Measurements from ENCODE around the gene TRAP1.

Gene TRAP1

GRCh38 chr16:3734084-3734757, 16.9 kb upstream of the TRAP1 start:
- Histone ChIP-seq H3K4me1 (ENCODE audit: control insufficient read depth, insufficient read depth, low read length) (no peaks in the 10 kb centered on the region), H3K9me3 (ENCODE audit: control insufficient read depth, low read length) (no peaks in the 10 kb centered on the region), H3K36me3 (ENCODE audit: control insufficient read depth, insufficient read depth, low read length) (peaks cover 14% of the 10 kb centered on the region), H3K9ac (ENCODE audit: low read length) (no peak overlapping the region), H3K27me3 (ENCODE audit: control insufficient read depth, insufficient read depth, low read length) (no peaks in the 10 kb centered on the region), H3K4me3 (ENCODE audit: low read length) (no peak overlapping the region)

DNA sequence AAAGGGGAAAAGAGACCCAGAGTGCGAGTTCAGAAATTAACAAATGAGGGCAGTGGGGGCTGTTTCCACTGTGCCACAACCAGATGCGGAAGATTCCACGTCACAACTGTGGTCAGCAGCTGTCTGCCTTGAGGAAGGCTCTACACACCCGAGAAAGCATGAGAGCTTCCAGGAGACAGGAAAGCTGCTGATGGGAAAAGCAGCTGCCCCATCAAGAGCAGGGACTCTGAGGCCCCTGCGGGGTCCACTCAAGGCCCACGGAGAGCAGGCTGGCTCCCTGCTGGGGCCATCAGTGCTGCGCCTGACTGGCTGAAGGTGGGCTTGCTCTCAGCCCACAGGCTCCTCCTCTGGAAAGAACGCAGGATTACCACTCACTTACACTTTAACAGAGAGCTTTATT, 14.8 kb upstream of the TRAP1 start:
- Histone ChIP-seq H3K9me3 (ENCODE audit: control insufficient read depth, low read length) (no peaks in the 10 kb centered on the region), H3K9ac (ENCODE audit: low read length) (no peak overlapping the region), H3K27me3 (ENCODE audit: control insufficient read depth, insufficient read depth, low read length) (no peaks in the 10 kb centered on the region), H3K4me3 (ENCODE audit: low read length) (no peak overlapping the region), H3K4me1 (ENCODE audit: control insufficient read depth, insufficient read depth, low read length) (no peaks in the 10 kb centered on the region), H3K36me3 (ENCODE audit: control insufficient read depth, insufficient read depth, low read length) (peaks cover 20% of the 10 kb centered on the region)

- no peaks in the 10 kb centered on the region for H3K27me3 ChIP-seq (ENCODE audit: control insufficient read depth, insufficient read depth, low read length)
- H3K4me3 ChIP-seq (ENCODE audit: low read length) = no peak overlapping the region
- H3K9ac ChIP-seq (ENCODE audit: low read length) = no peak overlapping the region
- H3K4me1 ChIP-seq (ENCODE audit: control insufficient read depth, insufficient read depth, low read length) = no peaks in the 10 kb centered on the region
- H3K36me3 ChIP-seq (ENCODE audit: control insufficient read depth, insufficient read depth, low read length) = peaks cover 20% of the 10 kb centered on the region
- no peaks in the 10 kb centered on the region for H3K9me3 ChIP-seq (ENCODE audit: control insufficient read depth, low read length)
Observed at GRCh38 chr16:3731126-3731935, 14.0 kb upstream of the TRAP1 start.

- Histone ChIP-seq H3K4me1 (ENCODE audit: control insufficient read depth, insufficient read depth, low read length) (no peaks in the 10 kb centered on the region), H3K9ac (ENCODE audit: low read length) (no peak overlapping the region), H3K36me3 (ENCODE audit: control insufficient read depth, insufficient read depth, low read length) (peaks cover 13% of the 10 kb centered on the region), H3K9me3 (ENCODE audit: control insufficient read depth, low read length) (no peaks in the 10 kb centered on the region), H3K4me3 (ENCODE audit: low read length) (no peak overlapping the region), H3K27me3 (ENCODE audit: control insufficient read depth, insufficient read depth, low read length) (no peaks in the 10 kb centered on the region)
Observed at GRCh38 chr16:3730161-3731125, 13.1 kb upstream of the TRAP1 start.

DNA sequence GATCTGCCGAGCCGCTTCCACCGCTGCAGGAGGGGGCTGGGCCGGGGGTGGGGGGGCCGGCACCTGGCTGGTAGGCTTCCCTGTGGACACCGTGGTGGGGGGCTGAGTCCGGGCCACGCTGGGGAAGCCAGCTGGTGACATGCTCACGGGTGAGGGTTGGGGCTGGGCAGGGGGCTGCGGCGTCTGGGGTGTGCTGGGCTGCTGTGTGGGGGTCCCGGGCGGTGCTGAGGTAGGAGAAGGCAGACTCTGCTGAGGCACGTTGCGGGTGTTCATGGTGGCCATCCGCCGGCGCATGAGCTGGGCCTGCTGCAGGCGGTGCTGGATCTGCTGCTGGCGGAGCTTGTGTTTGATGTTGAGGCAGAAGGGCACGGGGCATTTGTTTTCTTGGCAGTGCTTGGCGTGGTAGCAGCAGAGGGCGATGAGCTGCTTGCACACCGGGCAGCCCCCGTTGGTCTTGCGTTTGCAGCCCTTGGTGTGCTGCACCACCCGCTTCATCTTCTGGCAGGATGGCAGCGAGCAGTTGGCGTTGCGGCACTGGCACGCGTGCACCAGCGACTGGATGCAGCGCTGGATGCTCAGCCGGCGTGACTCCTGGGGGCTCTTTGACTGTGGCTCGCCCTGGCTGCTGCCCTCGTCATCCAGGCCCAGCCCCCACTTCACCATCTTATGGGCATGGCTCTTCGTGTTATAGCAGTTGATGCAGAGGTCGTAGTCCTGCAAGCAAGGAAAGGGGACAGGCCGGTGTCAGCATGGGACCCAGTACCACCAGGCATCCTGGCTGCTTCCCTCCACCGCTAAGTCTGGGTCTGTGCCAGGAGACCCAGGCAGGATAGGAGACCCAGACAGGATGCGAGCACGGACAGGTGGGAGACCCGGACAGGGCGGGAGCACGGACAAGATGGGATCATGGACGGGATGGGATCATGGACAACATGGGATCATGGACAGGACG, 12.1 kb upstream of the TRAP1 start:
- Histone ChIP-seq H3K9ac (ENCODE audit: low read length) (no peak overlapping the region), H3K4me1 (ENCODE audit: control insufficient read depth, insufficient read depth, low read length) (no peaks in the 10 kb centered on the region), H3K36me3 (ENCODE audit: control insufficient read depth, insufficient read depth, low read length) (peaks cover 7% of the 10 kb centered on the region), H3K4me3 (ENCODE audit: low read length) (no peak overlapping the region), H3K27me3 (ENCODE audit: control insufficient read depth, insufficient read depth, low read length) (no peaks in the 10 kb centered on the region), H3K9me3 (ENCODE audit: control insufficient read depth, low read length) (no peaks in the 10 kb centered on the region)

- Histone ChIP-seq H3K27me3 (ENCODE audit: control insufficient read depth, insufficient read depth, low read length) (no peaks in the 10 kb centered on the region), H3K9ac (ENCODE audit: low read length) (no peak overlapping the region), H3K4me3 (ENCODE audit: low read length) (no peak overlapping the region), H3K36me3 (ENCODE audit: control insufficient read depth, insufficient read depth, low read length) (peaks cover 7% of the 10 kb centered on the region), H3K4me1 (ENCODE audit: control insufficient read depth, insufficient read depth, low read length) (no peaks in the 10 kb centered on the region), H3K9me3 (ENCODE audit: control insufficient read depth, low read length) (no peaks in the 10 kb centered on the region)
Observed at GRCh38 chr16:3728424-3729160, 11.3 kb upstream of the TRAP1 start.

- H3K4me3 ChIP-seq (ENCODE audit: low read length) = no peak overlapping the region
- H3K36me3 ChIP-seq (ENCODE audit: control insufficient read depth, insufficient read depth, low read length) = peaks cover 7% of the 10 kb centered on the region
- no peaks in the 10 kb centered on the region for H3K27me3 ChIP-seq (ENCODE audit: control insufficient read depth, insufficient read depth, low read length)
- H3K4me1 ChIP-seq (ENCODE audit: control insufficient read depth, insufficient read depth, low read length) = no peaks in the 10 kb centered on the region
- H3K9me3 ChIP-seq (ENCODE audit: control insufficient read depth, low read length) = no peaks in the 10 kb centered on the region
- no peak overlapping the region for H3K9ac ChIP-seq (ENCODE audit: low read length)
Observed at GRCh38 chr16:3727806-3728381, 10.6 kb upstream of the TRAP1 start.

GRCh38 chr16:3726021-3726687, 8.8 kb upstream of the TRAP1 start:
- peaks cover 7% of the 10 kb centered on the region for H3K36me3 ChIP-seq (ENCODE audit: control insufficient read depth, insufficient read depth, low read length)
- no peak overlapping the region for H3K4me3 ChIP-seq (ENCODE audit: low read length)
- no peaks in the 10 kb centered on the region for H3K4me1 ChIP-seq (ENCODE audit: control insufficient read depth, insufficient read depth, low read length)
- H3K27me3 ChIP-seq (ENCODE audit: control insufficient read depth, insufficient read depth, low read length) = no peaks in the 10 kb centered on the region
- no peak overlapping the region for H3K9ac ChIP-seq (ENCODE audit: low read length)
- H3K9me3 ChIP-seq (ENCODE audit: control insufficient read depth, low read length) = no peaks in the 10 kb centered on the region

DNA sequence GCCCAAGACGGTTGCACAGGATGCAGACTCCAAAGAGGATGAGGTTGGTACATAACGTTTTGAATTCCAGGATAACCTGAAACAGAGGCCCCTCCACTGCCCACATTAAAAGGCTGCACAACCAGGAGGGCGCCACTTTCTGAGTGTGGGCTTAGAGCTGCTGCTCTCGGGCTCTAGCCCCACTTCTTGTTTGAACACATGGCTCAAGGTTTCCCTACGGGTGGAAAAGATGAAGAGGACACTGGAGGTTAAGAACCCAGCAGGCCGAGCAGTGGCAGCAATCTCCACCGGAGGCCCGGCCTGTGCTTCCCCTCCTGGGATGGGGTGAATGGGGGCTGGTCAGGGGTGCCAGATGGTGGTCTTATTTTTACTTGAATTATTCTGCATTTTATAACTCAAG, 8.0 kb upstream of the TRAP1 start:
- Histone ChIP-seq H3K9ac (ENCODE audit: low read length) (no peak overlapping the region), H3K36me3 (ENCODE audit: control insufficient read depth, insufficient read depth, low read length) (peaks cover 7% of the 10 kb centered on the region), H3K4me3 (ENCODE audit: low read length) (no peak overlapping the region), H3K9me3 (ENCODE audit: control insufficient read depth, low read length) (no peaks in the 10 kb centered on the region), H3K27me3 (ENCODE audit: control insufficient read depth, insufficient read depth, low read length) (no peaks in the 10 kb centered on the region), H3K4me1 (ENCODE audit: control insufficient read depth, insufficient read depth, low read length) (no peaks in the 10 kb centered on the region)

GRCh38 chr16:3722508-3722907, 5.2 kb upstream of the TRAP1 start:
- Histone ChIP-seq H3K27me3 (ENCODE audit: control insufficient read depth, insufficient read depth, low read length) (no peaks in the 10 kb centered on the region), H3K9me3 (ENCODE audit: control insufficient read depth, low read length) (no peaks in the 10 kb centered on the region), H3K4me1 (ENCODE audit: control insufficient read depth, insufficient read depth, low read length) (peaks cover 8% of the 10 kb centered on the region)

More at GRCh38 chr16:3722508-3722907, 5.2 kb upstream of the TRAP1 start:
- Histone ChIP-seq H3K4me3 (ENCODE audit: low read length) (no peak overlapping the region), H3K9ac (ENCODE audit: low read length) (no peak overlapping the region), H3K36me3 (ENCODE audit: control insufficient read depth, insufficient read depth, low read length) (peaks cover under 1% of the 10 kb centered on the region)

Measured in mucosa of stomach (tissue), 1 donor.